HepG2 (cell line): ENCODE data around the gene PCBP4. TPM values are rescaled to one million over a fixed set of nuclear protein-coding genes. Genes with fewer than 3 reads are reported as not detected.

Source experiments
- ATM ChIP-seq: fragments of 450-650 bp; IDR thresholded peaks from 2 replicates; pipeline ENCODE4 v1.7.1; 2017; ENCODE audit warnings: mild to moderate bottlenecking, borderline replicate concordance
- KAT7 ChIP-seq: IDR thresholded peaks from 2 replicates; pipeline ENCODE4 v1.6.1; 2018; ENCODE audit warnings: borderline replicate concordance, missing compliant biosample characterization
- NFIC ChIP-seq: IDR thresholded peaks from 2 replicates; pipeline ENCODE4 v1.6.1; 2012; ENCODE audit warnings: mild to moderate bottlenecking, low read length, inconsistent platforms
- NFYB ChIP-seq: sonication (generic); formaldehyde crosslinking; IDR thresholded peaks from 2 replicates; pipeline ENCODE4 v1.4.0; 2020; ENCODE audit warnings: missing genetic modification reagents
- RBM22 ChIP-seq: fragments of 200-400 bp; formaldehyde crosslinking; optimal IDR thresholded peaks from 2 replicates; pipeline ENCODE3; 2017; ENCODE audit warnings: mild to moderate bottlenecking, low read length, moderate library complexity
- RFX5 ChIP-seq: IDR thresholded peaks from 2 replicates; pipeline ENCODE4 v1.6.1; 2011; ENCODE audit warnings: low read depth, low read length, improper control_type of control experiment
- ZFP1 ChIP-seq: IDR thresholded peaks from 2 replicates; pipeline ENCODE4 v1.6.1; 2016
- ZNF446 ChIP-seq: sonication (generic); formaldehyde crosslinking; IDR thresholded peaks from 2 replicates; pipeline ENCODE4 v1.5.0; 2020; ENCODE audit warnings: mild to moderate bottlenecking, missing genetic modification reagents
- ZNF549 ChIP-seq: sonication (generic); formaldehyde crosslinking; IDR thresholded peaks from 2 replicates; pipeline ENCODE4 v1.5.0; 2020; ENCODE audit warnings: missing genetic modification reagents
- polyA plus RNA-seq, 8 experiments: library from polyadenylated mRNA; depleted of rRNA in 3 of 8; stranded (reverse) in 7 of 8; unstranded in 1 of 8; fragments of >200 nt; fragmentation: Illumina TruSeq in 4 of 8; extraction: Trizol in 4 of 8; gene quantifications; 2 replicates each; pipeline versions ENCODE4 v1.2.1 to v1.2.3, GENCODE V29; 2011 to 2016; ENCODE audit warnings: low read depth in 4 of 8, missing spikeins in 1 of 8, mixed read lengths in 1 of 8; ENCODE audit not compliant: insufficient read depth in 1 of 8
- total RNA-seq, 5 experiments: library from RNA; depleted of rRNA; stranded (reverse); fragments of >200 nt; fragmentation: Illumina TruSeq; extraction: Trizol; gene quantifications; 2 replicates each; pipeline ENCODE4 v1.2.3, GENCODE V29; 2016; ENCODE audit warnings: low read depth in 1 of 5
- TF ChIP-seq, protein P1 (sequence below): sonication (generic); formaldehyde crosslinking; IDR thresholded peaks from 2 replicates; pipeline ENCODE4 v1.4.0; 2020; ENCODE audit warnings: missing genetic modification reagents, borderline replicate concordance
- TF ChIP-seq, protein P2 (sequence below): sonication (generic); IDR thresholded peaks from 2 replicates; pipeline ENCODE4 v1.6.1; 2016; ENCODE audit warnings: low read depth, borderline replicate concordance
- TF ChIP-seq, protein P3 (sequence below): sonication (generic); formaldehyde crosslinking; IDR thresholded peaks from 2 replicates; pipeline ENCODE4 v1.5.0; 2020; ENCODE audit warnings: mild to moderate bottlenecking, missing genetic modification reagents
- TF ChIP-seq, protein P4 (sequence below): sonication (generic); formaldehyde crosslinking; IDR thresholded peaks from 2 replicates; pipeline ENCODE4 v1.8.0; 2022; ENCODE audit warnings: mild to moderate bottlenecking, missing genetic modification reagents, borderline replicate concordance
- TF ChIP-seq, protein P5 (sequence below): sonication (generic); formaldehyde crosslinking; IDR thresholded peaks from 2 replicates; pipeline ENCODE4 v1.4.0; 2020; ENCODE audit warnings: mild to moderate bottlenecking, missing genetic modification reagents, borderline replicate concordance
- TF ChIP-seq, protein P6 (sequence below): IDR thresholded peaks from 2 replicates; pipeline ENCODE4 v1.6.1; 2016; ENCODE audit warnings: missing compliant biosample characterization, missing genetic modification reagents, borderline replicate concordance

PCBP4 gene
- total and polyA plus RNA-seq, 2 of the 13 experiments (the other 11 are each of a cell fraction or from before 2014, with no cell fraction given): 36.8 to 51.3 TPM

DNA sequence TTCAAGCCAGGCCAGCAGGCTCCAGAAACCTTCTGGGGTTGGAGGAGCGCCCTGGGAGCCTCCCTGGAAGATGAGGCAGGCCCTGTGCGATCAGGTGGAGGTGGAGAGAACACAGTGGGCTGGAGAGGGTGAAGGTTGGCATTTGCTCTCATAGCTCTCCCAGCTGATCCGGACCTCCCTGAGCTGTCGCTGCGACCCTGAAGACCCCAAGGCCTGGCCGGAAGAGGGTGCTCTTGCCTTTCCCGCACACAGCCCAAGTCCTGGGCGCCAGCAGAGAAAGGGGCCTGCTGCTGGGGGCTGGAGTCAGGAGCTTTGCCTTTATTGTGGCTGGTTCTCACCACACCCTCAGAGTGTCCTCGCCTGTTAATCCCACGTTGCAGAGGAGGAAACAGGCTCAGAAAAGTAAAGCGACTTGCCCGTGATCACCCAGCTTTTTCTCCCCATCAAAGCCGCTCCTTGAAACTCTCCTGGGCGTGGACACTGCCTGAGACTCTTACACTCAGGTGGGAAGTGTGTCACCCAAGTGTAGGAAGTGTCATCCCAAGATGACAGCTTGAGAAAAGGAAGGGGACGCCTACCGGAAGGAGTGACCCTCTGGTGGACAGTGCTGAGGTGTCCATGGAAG lies 37.0 kb upstream of the PCBP4 start (continued):
- TF ChIP-seq, protein P1, sequence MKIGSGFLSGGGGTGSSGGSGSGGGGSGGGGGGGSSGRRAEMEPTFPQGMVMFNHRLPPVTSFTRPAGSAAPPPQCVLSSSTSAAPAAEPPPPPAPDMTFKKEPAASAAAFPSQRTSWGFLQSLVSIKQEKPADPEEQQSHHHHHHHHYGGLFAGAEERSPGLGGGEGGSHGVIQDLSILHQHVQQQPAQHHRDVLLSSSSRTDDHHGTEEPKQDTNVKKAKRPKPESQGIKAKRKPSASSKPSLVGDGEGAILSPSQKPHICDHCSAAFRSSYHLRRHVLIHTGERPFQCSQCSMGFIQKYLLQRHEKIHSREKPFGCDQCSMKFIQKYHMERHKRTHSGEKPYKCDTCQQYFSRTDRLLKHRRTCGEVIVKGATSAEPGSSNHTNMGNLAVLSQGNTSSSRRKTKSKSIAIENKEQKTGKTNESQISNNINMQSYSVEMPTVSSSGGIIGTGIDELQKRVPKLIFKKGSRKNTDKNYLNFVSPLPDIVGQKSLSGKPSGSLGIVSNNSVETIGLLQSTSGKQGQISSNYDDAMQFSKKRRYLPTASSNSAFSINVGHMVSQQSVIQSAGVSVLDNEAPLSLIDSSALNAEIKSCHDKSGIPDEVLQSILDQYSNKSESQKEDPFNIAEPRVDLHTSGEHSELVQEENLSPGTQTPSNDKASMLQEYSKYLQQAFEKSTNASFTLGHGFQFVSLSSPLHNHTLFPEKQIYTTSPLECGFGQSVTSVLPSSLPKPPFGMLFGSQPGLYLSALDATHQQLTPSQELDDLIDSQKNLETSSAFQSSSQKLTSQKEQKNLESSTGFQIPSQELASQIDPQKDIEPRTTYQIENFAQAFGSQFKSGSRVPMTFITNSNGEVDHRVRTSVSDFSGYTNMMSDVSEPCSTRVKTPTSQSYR (CRISPR knock-in tag): no peak; the same call in 1 of the 2 replicates
- TF ChIP-seq KAT7 (CRISPR knock-in tag): no peak
- no peak for TF ChIP-seq NFYB (CRISPR knock-in tag)
- no peak for TF ChIP-seq NFIC
- TF ChIP-seq RBM22: no peak
- TF ChIP-seq, protein P2, sequence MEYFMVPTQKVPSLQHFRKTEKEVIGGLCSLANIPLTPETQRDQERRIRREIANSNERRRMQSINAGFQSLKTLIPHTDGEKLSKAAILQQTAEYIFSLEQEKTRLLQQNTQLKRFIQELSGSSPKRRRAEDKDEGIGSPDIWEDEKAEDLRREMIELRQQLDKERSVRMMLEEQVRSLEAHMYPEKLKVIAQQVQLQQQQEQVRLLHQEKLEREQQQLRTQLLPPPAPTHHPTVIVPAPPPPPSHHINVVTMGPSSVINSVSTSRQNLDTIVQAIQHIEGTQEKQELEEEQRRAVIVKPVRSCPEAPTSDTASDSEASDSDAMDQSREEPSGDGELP: peak; percentile 61; the same call in 1 of the 2 replicates
- TF ChIP-seq, protein P3, sequence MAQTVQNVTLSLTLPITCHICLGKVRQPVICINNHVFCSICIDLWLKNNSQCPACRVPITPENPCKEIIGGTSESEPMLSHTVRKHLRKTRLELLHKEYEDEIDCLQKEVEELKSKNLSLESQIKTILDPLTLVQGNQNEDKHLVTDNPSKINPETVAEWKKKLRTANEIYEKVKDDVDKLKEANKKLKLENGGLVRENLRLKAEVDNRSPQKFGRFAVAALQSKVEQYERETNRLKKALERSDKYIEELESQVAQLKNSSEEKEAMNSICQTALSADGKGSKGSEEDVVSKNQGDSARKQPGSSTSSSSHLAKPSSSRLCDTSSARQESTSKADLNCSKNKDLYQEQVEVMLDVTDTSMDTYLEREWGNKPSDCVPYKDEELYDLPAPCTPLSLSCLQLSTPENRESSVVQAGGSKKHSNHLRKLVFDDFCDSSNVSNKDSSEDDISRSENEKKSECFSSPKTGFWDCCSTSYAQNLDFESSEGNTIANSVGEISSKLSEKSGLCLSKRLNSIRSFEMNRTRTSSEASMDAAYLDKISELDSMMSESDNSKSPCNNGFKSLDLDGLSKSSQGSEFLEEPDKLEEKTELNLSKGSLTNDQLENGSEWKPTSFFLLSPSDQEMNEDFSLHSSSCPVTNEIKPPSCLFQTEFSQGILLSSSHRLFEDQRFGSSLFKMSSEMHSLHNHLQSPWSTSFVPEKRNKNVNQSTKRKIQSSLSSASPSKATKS: no peak
- TF ChIP-seq, protein P4, sequence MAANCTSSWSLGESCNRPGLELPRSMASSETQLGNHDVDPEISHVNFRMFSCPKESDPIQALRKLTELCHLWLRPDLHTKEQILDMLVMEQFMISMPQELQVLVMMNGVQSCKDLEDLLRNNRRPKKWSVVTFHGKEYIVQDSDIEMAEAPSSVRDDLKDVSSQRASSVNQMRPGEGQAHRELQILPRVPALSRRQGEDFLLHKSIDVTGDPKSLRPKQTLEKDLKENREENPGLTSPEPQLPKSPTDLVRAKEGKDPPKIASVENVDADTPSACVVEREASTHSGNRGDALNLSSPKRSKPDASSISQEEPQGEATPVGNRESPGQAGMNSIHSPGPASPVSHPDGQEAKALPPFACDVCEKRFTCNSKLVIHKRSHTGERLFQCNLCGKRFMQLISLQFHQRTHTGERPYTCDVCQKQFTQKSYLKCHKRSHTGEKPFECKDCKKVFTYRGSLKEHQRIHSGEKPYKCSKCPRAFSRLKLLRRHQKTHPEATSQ (CRISPR knock-in tag): no peak
- no peak for TF ChIP-seq ZFP1 (CRISPR knock-in tag)
- TF ChIP-seq RFX5: no peak
- no peak for TF ChIP-seq ZNF446
- no peak for TF ChIP-seq ZNF549 (CRISPR knock-in tag)
- TF ChIP-seq, protein P5, sequence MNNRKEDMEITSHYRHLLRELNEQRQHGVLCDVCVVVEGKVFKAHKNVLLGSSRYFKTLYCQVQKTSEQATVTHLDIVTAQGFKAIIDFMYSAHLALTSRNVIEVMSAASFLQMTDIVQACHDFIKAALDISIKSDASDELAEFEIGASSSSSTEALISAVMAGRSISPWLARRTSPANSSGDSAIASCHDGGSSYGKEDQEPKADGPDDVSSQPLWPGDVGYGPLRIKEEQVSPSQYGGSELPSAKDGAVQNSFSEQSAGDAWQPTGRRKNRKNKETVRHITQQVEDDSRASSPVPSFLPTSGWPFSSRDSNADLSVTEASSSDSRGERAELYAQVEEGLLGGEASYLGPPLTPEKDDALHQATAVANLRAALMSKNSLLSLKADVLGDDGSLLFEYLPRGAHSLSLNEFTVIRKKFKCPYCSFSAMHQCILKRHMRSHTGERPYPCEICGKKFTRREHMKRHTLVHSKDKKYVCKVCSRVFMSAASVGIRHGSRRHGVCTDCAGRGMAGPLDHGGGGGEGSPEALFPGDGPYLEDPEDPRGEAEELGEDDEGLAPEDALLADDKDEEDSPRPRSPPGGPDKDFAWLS (CRISPR knock-in tag): no peak
- TF ChIP-seq, protein P6, sequence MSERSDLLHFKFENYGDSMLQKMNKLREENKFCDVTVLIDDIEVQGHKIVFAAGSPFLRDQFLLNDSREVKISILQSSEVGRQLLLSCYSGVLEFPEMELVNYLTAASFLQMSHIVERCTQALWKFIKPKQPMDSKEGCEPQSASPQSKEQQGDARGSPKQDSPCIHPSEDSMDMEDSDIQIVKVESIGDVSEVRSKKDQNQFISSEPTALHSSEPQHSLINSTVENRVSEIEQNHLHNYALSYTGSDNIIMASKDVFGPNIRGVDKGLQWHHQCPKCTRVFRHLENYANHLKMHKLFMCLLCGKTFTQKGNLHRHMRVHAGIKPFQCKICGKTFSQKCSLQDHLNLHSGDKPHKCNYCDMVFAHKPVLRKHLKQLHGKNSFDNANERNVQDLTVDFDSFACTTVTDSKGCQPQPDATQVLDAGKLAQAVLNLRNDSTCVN (CRISPR knock-in tag): no peak
- TF ChIP-seq ATM: no peak
